WTC11 (cell line): ENCODE results near the gene CEP85L. TPM values are rescaled to one million over a fixed set of nuclear protein-coding genes. Genes with fewer than 3 reads are reported as not detected.

Experiments used
- ATAC-seq: fragments of 200-7000 bp; cut with Tn5 transposase; 2 replicates; pipeline ENCODE4 v1.10.0; 2021; ENCODE audit warnings: mild to moderate bottlenecking, moderate library complexity
- CTCF ChIA-PET: fragments of 300-600 bp; sonication (Branson Sonifier 250); formaldehyde crosslinking; loops from one replicate; lab custom pipeline; 2021; ENCODE audit warnings: antibody characterized with exemption; lab: Charles Lee
- POLR2A ChIA-PET: fragments of 350-600 bp; sonication (Branson Sonifier 250); formaldehyde crosslinking; loops from one replicate; lab custom pipeline; 2021; ENCODE audit warnings: antibody characterized with exemption; lab: Charles Lee
- DNase-seq: peaks from one replicate; pipeline ENCODE4 v3.0.0; 2021; ENCODE audit warnings: low spot score
- H3K27ac Mint-ChIP-seq: 2 replicates; pipeline ENCODE4 v1.8.0; 2021; ENCODE audit warnings: mixed read lengths
- H3K27me3 Mint-ChIP-seq: 2 replicates; pipeline ENCODE4 v1.8.0; 2021; ENCODE audit warnings: low read depth, mild to moderate bottlenecking, moderate library complexity, mixed read lengths
- H3K36me3 Mint-ChIP-seq: 2 replicates; pipeline ENCODE4 v1.8.0; 2021; ENCODE audit warnings: mixed read lengths
- H3K4me1 Mint-ChIP-seq: 2 replicates; pipeline ENCODE4 v1.8.0; 2022; ENCODE audit warnings: mixed read lengths
- H3K4me3 Mint-ChIP-seq: 2 replicates; pipeline ENCODE4 v1.8.0; 2021; ENCODE audit warnings: mild to moderate bottlenecking, moderate library complexity, mixed read lengths
- H3K9me3 Mint-ChIP-seq: 2 replicates; pipeline ENCODE4 v1.8.0; 2021; ENCODE audit warnings: mixed read lengths
- CREM ChIP-seq: sonication (generic); formaldehyde crosslinking; IDR thresholded peaks from 2 replicates; pipeline ENCODE4 v1.8.1; 2022; ENCODE audit warnings: mild to moderate bottlenecking, missing genetic modification reagents, moderate library complexity
- GRHL2 ChIP-seq: fragments of 250-450 bp; sonication (Bioruptor Pico); IDR thresholded peaks from 2 replicates; pipeline ENCODE4 v1.8.0; 2022; ENCODE audit warnings: mild to moderate bottlenecking, moderate library complexity; ENCODE audit not compliant: insufficient replicate concordance, severe bottlenecking
- KAT7 ChIP-seq: sonication (generic); formaldehyde crosslinking; IDR thresholded peaks from 2 replicates; pipeline ENCODE4 v1.8.1; 2023; ENCODE audit warnings: missing genetic modification reagents, mild to moderate bottlenecking, borderline replicate concordance
- RORB ChIP-seq: fragments of 250-450 bp; sonication (Bioruptor Pico); IDR thresholded peaks from 2 replicates; pipeline ENCODE4 v1.9.0; 2021; ENCODE audit warnings: mild to moderate bottlenecking
- SMAD3 ChIP-seq: sonication (generic); formaldehyde crosslinking; IDR thresholded peaks from 2 replicates; pipeline ENCODE4 v1.8.0; 2022; ENCODE audit warnings: missing genetic modification reagents, mild to moderate bottlenecking, borderline replicate concordance
- TEAD1 ChIP-seq: sonication (generic); formaldehyde crosslinking; IDR thresholded peaks from 2 replicates; pipeline ENCODE4 v1.8.0; 2022; ENCODE audit warnings: mild to moderate bottlenecking, missing genetic modification reagents
- ZBTB21 ChIP-seq: sonication (generic); formaldehyde crosslinking; IDR thresholded peaks from 2 replicates; pipeline ENCODE4 v1.8.1; 2023; ENCODE audit warnings: mild to moderate bottlenecking, missing genetic modification reagents, borderline replicate concordance
- ZNF121 ChIP-seq: sonication (generic); formaldehyde crosslinking; IDR thresholded peaks from 2 replicates; pipeline ENCODE4 v1.8.0; 2023; ENCODE audit warnings: missing genetic modification reagents
- ZNF317 ChIP-seq: sonication (generic); formaldehyde crosslinking; IDR thresholded peaks from 2 replicates; pipeline ENCODE4 v1.8.1; 2023; ENCODE audit warnings: low read depth, mild to moderate bottlenecking, moderate library complexity, missing genetic modification reagents, borderline replicate concordance
- total RNA-seq: library from RNA; stranded (reverse); gene quantifications from 3 replicates; pipeline ENCODE4 v1.2.3, GENCODE V29; 2021
- TF ChIP-seq, protein P1 (sequence below): fragments of 250-450 bp; sonication (Bioruptor Pico); IDR thresholded peaks from 2 replicates; pipeline ENCODE4 v1.8.0; 2021; ENCODE audit warnings: mild to moderate bottlenecking
- TF ChIP-seq, protein P2 (sequence below): sonication (generic); formaldehyde crosslinking; IDR thresholded peaks from 2 replicates; pipeline ENCODE4 v1.8.1; 2022; ENCODE audit warnings: low read depth, mild to moderate bottlenecking, moderate library complexity, missing genetic modification reagents, borderline replicate concordance
- TF ChIP-seq, protein P3 (sequence below): sonication (generic); formaldehyde crosslinking; IDR thresholded peaks from 2 replicates; pipeline ENCODE4 v1.8.0; 2022; ENCODE audit warnings: mild to moderate bottlenecking, missing genetic modification reagents
- TF ChIP-seq, protein P4 (sequence below): sonication (generic); formaldehyde crosslinking; IDR thresholded peaks from 2 replicates; pipeline ENCODE4 v1.8.1; 2023; ENCODE audit warnings: mild to moderate bottlenecking, missing genetic modification reagents, moderate library complexity
- TF ChIP-seq, protein P5 (sequence below): fragments of 250-450 bp; sonication (Bioruptor Pico); IDR thresholded peaks from 2 replicates; pipeline ENCODE4 v1.9.0; 2021; ENCODE audit warnings: moderate library complexity, mild to moderate bottlenecking, inconsistent platforms, borderline replicate concordance
- TF ChIP-seq, protein P6 (sequence below): sonication (generic); formaldehyde crosslinking; IDR thresholded peaks from 2 replicates; pipeline ENCODE4 v1.8.1; 2022; ENCODE audit warnings: mild to moderate bottlenecking, moderate library complexity, missing genetic modification reagents
- TF ChIP-seq, protein P7 (sequence below): sonication (generic); formaldehyde crosslinking; IDR thresholded peaks from 2 replicates; pipeline ENCODE4 v1.8.0; 2022; ENCODE audit warnings: missing genetic modification reagents
- TF ChIP-seq, protein P8 (sequence below): sonication (generic); formaldehyde crosslinking; IDR thresholded peaks from 2 replicates; pipeline ENCODE4 v1.8.0; 2023; ENCODE audit warnings: missing genetic modification reagents
- TF ChIP-seq, protein P9 (sequence below): sonication (generic); formaldehyde crosslinking; IDR thresholded peaks from 2 replicates; pipeline ENCODE4 v1.8.0; 2023; ENCODE audit warnings: missing genetic modification reagents, mild to moderate bottlenecking, borderline replicate concordance

CEP85L gene
- total RNA-seq, 1 experiment from 2014 or later: 32.5 TPM

DNA sequence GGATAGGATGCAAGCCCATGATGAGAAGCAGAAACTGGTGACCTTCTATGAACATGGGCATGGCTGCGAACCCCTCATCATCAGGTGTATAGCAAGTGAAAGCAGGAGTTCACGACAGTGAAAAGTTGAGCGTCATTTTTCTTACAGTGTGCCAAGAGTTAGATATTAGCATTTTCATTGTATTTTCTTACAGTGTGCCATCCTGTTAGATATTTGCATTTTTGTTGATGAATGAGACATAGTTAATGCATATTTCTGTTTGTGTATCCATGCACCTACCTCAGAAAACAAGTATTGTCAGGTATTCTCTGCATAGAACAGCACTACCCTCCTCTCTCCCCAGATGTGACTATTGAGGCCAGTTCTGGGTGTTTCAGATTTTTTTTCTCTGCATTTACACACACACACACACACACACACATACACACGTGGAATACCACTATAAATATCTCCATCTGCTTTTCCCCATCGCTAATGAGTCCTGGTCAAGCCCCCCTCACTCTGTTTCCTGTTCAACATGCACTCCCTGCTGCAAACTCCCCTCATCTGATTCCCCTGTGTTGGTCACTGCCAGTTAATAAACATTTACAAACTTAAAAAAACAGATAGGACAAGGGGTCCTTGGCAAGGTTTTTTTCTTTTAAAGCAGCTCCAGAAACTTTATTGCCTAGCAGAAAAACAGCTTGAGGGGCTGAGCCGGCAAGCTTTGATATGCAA is 61.6 kb downstream of the CEP85L start:
- no peaks in the 10 kb centered on the region; the same call in 1 of the 2 replicates for H3K9me3 Mint-ChIP-seq
- H3K4me3 Mint-ChIP-seq: no peak overlapping the region
- CTCF ChIA-PET: interaction anchor here (0.6 kb wide), 1 partner anchor 62 kb away, joined by 3 read pairs; no protein-coding TSS in a partner anchor
- H3K27me3 Mint-ChIP-seq: no peaks in the 10 kb centered on the region
- H3K36me3 Mint-ChIP-seq: no peaks in the 10 kb centered on the region
- no peak; the same call in 1 of the 2 replicates for ATAC-seq
- H3K27ac Mint-ChIP-seq: peak overlapping the region; percentile 27; the same call in 1 of the 2 replicates
- DNase-seq: no peak
- H3K4me1 Mint-ChIP-seq: peaks cover 30% of the 10 kb centered on the region
- POLR2A ChIA-PET: no interaction called here
- TF ChIP-seq, protein P1, sequence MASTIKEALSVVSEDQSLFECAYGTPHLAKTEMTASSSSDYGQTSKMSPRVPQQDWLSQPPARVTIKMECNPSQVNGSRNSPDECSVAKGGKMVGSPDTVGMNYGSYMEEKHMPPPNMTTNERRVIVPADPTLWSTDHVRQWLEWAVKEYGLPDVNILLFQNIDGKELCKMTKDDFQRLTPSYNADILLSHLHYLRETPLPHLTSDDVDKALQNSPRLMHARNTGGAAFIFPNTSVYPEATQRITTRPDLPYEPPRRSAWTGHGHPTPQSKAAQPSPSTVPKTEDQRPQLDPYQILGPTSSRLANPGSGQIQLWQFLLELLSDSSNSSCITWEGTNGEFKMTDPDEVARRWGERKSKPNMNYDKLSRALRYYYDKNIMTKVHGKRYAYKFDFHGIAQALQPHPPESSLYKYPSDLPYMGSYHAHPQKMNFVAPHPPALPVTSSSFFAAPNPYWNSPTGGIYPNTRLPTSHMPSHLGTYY (CRISPR knock-in tag): no peak
- TF ChIP-seq, protein P2, sequence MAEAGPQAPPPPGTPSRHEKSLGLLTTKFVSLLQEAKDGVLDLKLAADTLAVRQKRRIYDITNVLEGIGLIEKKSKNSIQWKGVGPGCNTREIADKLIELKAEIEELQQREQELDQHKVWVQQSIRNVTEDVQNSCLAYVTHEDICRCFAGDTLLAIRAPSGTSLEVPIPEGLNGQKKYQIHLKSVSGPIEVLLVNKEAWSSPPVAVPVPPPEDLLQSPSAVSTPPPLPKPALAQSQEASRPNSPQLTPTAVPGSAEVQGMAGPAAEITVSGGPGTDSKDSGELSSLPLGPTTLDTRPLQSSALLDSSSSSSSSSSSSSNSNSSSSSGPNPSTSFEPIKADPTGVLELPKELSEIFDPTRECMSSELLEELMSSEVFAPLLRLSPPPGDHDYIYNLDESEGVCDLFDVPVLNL (CRISPR knock-in tag): no peak

DNA sequence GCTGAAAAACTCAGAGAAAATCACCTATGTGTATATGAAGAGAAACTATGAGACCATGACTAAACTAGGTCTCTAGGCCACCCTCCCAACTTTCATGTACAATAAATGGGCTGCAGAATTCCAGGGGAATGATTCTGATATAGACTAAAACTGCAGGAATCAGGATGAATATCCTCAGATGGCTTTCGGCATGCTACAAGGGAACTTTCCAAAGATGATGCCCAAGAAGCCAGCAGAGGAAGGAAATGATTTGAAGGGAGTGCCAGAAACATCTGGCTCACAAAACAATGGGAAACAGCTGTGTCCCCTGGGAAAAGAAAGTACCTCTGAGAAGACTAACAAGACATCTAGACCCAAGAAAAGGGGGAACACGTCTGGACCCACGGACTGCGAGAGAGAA is 62.2 kb downstream of the CEP85L start:
- no peaks in the 10 kb centered on the region; the same call in 1 of the 2 replicates for H3K9me3 Mint-ChIP-seq
- ATAC-seq: no peak
- H3K27ac Mint-ChIP-seq: no peak overlapping the region; the same call in 1 of the 2 replicates
- TF ChIP-seq, protein P3, sequence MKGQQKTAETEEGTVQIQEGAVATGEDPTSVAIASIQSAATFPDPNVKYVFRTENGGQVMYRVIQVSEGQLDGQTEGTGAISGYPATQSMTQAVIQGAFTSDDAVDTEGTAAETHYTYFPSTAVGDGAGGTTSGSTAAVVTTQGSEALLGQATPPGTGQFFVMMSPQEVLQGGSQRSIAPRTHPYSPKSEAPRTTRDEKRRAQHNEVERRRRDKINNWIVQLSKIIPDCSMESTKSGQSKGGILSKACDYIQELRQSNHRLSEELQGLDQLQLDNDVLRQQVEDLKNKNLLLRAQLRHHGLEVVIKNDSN (CRISPR knock-in tag): no peak
- TF ChIP-seq RORB (CRISPR knock-in tag) (no peak), ZNF121 (CRISPR knock-in tag) (no peak), SMAD3 (CRISPR knock-in tag) (no peak), TEAD1 (CRISPR knock-in tag) (no peak), GRHL2 (CRISPR knock-in tag) (no peak), KAT7 (CRISPR knock-in tag) (no peak), ZBTB21 (CRISPR knock-in tag) (no peak), ZNF317 (no peak), CREM (CRISPR knock-in tag) (no peak)
- TF ChIP-seq, protein P4, sequence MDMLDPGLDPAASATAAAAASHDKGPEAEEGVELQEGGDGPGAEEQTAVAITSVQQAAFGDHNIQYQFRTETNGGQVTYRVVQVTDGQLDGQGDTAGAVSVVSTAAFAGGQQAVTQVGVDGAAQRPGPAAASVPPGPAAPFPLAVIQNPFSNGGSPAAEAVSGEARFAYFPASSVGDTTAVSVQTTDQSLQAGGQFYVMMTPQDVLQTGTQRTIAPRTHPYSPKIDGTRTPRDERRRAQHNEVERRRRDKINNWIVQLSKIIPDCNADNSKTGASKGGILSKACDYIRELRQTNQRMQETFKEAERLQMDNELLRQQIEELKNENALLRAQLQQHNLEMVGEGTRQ (CRISPR knock-in tag): no peak
- TF ChIP-seq, protein P5, sequence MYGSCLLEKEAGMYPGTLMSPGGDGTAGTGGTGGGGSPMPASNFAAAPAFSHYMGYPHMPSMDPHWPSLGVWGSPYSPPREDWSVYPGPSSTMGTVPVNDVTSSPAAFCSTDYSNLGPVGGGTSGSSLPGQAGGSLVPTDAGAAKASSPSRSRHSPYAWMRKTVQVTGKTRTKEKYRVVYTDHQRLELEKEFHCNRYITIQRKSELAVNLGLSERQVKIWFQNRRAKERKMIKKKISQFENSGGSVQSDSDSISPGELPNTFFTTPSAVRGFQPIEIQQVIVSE: no peak
- TF ChIP-seq, protein P6, sequence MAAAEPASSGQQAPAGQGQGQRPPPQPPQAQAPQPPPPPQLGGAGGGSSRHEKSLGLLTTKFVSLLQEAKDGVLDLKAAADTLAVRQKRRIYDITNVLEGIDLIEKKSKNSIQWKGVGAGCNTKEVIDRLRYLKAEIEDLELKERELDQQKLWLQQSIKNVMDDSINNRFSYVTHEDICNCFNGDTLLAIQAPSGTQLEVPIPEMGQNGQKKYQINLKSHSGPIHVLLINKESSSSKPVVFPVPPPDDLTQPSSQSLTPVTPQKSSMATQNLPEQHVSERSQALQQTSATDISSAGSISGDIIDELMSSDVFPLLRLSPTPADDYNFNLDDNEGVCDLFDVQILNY (CRISPR knock-in tag): no peak
- TF ChIP-seq, protein P7, sequence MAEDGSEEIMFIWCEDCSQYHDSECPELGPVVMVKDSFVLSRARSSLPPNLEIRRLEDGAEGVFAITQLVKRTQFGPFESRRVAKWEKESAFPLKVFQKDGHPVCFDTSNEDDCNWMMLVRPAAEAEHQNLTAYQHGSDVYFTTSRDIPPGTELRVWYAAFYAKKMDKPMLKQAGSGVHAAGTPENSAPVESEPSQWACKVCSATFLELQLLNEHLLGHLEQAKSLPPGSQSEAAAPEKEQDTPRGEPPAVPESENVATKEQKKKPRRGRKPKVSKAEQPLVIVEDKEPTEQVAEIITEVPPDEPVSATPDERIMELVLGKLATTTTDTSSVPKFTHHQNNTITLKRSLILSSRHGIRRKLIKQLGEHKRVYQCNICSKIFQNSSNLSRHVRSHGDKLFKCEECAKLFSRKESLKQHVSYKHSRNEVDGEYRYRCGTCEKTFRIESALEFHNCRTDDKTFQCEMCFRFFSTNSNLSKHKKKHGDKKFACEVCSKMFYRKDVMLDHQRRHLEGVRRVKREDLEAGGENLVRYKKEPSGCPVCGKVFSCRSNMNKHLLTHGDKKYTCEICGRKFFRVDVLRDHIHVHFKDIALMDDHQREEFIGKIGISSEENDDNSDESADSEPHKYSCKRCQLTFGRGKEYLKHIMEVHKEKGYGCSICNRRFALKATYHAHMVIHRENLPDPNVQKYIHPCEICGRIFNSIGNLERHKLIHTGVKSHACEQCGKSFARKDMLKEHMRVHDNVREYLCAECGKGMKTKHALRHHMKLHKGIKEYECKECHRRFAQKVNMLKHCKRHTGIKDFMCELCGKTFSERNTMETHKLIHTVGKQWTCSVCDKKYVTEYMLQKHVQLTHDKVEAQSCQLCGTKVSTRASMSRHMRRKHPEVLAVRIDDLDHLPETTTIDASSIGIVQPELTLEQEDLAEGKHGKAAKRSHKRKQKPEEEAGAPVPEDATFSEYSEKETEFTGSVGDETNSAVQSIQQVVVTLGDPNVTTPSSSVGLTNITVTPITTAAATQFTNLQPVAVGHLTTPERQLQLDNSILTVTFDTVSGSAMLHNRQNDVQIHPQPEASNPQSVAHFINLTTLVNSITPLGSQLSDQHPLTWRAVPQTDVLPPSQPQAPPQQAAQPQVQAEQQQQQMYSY (CRISPR knock-in tag): no peak
- TF ChIP-seq, protein P8, sequence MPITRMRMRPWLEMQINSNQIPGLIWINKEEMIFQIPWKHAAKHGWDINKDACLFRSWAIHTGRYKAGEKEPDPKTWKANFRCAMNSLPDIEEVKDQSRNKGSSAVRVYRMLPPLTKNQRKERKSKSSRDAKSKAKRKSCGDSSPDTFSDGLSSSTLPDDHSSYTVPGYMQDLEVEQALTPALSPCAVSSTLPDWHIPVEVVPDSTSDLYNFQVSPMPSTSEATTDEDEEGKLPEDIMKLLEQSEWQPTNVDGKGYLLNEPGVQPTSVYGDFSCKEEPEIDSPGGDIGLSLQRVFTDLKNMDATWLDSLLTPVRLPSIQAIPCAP: no peak
- TF ChIP-seq, protein P9, sequence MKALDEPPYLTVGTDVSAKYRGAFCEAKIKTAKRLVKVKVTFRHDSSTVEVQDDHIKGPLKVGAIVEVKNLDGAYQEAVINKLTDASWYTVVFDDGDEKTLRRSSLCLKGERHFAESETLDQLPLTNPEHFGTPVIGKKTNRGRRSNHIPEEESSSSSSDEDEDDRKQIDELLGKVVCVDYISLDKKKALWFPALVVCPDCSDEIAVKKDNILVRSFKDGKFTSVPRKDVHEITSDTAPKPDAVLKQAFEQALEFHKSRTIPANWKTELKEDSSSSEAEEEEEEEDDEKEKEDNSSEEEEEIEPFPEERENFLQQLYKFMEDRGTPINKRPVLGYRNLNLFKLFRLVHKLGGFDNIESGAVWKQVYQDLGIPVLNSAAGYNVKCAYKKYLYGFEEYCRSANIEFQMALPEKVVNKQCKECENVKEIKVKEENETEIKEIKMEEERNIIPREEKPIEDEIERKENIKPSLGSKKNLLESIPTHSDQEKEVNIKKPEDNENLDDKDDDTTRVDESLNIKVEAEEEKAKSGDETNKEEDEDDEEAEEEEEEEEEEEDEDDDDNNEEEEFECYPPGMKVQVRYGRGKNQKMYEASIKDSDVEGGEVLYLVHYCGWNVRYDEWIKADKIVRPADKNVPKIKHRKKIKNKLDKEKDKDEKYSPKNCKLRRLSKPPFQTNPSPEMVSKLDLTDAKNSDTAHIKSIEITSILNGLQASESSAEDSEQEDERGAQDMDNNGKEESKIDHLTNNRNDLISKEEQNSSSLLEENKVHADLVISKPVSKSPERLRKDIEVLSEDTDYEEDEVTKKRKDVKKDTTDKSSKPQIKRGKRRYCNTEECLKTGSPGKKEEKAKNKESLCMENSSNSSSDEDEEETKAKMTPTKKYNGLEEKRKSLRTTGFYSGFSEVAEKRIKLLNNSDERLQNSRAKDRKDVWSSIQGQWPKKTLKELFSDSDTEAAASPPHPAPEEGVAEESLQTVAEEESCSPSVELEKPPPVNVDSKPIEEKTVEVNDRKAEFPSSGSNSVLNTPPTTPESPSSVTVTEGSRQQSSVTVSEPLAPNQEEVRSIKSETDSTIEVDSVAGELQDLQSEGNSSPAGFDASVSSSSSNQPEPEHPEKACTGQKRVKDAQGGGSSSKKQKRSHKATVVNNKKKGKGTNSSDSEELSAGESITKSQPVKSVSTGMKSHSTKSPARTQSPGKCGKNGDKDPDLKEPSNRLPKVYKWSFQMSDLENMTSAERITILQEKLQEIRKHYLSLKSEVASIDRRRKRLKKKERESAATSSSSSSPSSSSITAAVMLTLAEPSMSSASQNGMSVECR (CRISPR knock-in tag): no peak

More for the DNA sequence above, 62.2 kb downstream of the CEP85L start:
- no peaks in the 10 kb centered on the region for H3K36me3 Mint-ChIP-seq
- H3K4me3 Mint-ChIP-seq: no peak overlapping the region
- no peaks in the 10 kb centered on the region for H3K27me3 Mint-ChIP-seq
- no peak for DNase-seq
- POLR2A ChIA-PET: no interaction called here
- CTCF ChIA-PET: no interaction called here
- peaks cover 30% of the 10 kb centered on the region for H3K4me1 Mint-ChIP-seq
